Measurements from ENCODE around the gene SRXN1. TPM values are rescaled to one million over a fixed set of nuclear protein-coding genes. Genes with fewer than 3 reads are reported as not detected.

Gene SRXN1
- total and polyA plus RNA-seq, 9 of the 15 experiments (the other 6 are each of a cell fraction or from before 2014, with no cell fraction given) = 6.8 to 36.4 (median 21.6) TPM

DNA sequence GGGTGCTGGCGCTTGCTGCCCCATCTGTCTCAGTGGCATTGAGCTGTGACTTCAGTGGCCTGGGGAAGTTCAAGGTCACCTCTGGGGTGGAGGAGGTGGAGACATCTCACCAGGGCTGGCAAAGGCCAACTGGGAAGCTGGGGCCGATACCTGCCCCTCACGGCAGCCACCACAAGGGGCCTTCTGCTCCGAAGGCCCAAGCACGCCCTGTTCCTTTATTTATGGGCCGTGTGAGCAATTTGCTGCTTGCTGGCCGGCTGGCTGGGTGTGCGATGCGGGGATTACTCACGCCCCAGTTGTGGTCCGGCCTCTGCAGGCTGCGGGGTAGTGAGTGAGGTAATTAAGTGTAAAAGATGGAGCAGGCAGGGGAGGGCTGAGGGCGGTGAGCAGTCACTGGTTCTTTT, 35.8 kb upstream of the SRXN1 start (continued):
- no peak for TF ChIP-seq RCOR1 (IDR thresholded peaks at IDR 0.05; ENCODE audit: borderline replicate concordance in 1 of 2, low read depth in 2 of 2, low read length in 2 of 2)
- peak; percentile 81; the same call in 1 of the 2 replicates for TF ChIP-seq ZBTB1 (CRISPR knock-in tag; IDR thresholded peaks at IDR 0.05; ENCODE audit: borderline replicate concordance, low read depth)
- peak; percentile 65 for TF ChIP-seq ZFX (CRISPR knock-in tag; IDR thresholded peaks at IDR 0.05)
- TF ChIP-seq SMAD2 (IDR thresholded peaks at IDR 0.05; ENCODE audit: low read depth, low read length) = no peak
- peak; percentile 21; the same call in 1 of the 2 replicates for TF ChIP-seq ATF7 (IDR thresholded peaks at IDR 0.05)
- peak; percentile 38; the same call in 1 of the 2 replicates for TF ChIP-seq ATF3 (IDR thresholded peaks at IDR 0.05)
- no peak for TF ChIP-seq ATF3 (CRISPR knock-in tag; conservative IDR thresholded peaks at IDR 0.05)

DNA sequence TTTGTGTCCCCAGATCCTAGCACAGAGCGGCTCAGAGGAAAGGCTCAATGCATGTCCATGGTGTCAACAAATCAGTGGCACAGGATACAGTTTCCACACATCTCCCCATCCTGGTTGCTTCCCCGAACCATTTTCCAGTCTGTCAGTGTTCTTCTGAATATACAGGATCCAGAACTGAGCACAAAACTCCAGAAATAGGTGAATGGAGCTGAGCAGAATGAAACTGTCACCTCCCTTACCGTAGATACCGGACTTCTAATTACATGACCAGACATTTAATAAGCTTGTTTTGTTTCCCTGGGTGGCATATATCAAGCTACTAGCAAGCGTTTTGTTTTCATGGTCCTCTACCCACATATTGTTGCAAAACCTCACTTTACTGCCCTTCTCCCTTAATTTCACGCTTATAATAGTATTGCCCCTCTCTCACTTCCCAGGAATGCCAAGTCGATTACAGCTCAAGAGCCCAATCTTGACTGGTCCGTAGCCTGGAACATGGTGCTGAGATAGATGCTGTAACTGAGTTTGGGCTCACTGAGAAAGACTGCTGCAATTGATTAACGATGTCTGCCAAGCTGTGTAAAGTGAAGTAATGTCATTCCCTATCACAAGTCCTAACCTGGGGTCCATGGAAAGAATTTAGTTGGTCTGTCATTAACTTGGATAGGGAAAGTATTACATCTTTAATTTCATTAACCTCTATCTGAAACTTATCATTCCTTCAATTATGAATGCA, 34.6 kb upstream of the SRXN1 start:
- no peaks in the 10 kb centered on the region for H3K79me2 ChIP-seq (ENCODE audit: control insufficient read depth, insufficient read depth, low read length)
- H3K9me1 ChIP-seq (ENCODE audit: control insufficient read depth, insufficient read depth, low read length) = no peaks in the 10 kb centered on the region
- POLR2A ChIA-PET = interaction anchor here (0.9 kb wide), 1 partner anchor 322 kb away, joined by 6 read pairs; no protein-coding TSS in a partner anchor
- no peaks in the 10 kb centered on the region for H3K9me3 ChIP-seq (replicated peaks; ENCODE audit: control insufficient read depth, insufficient read depth, low read depth, low read length)
- H3K4me2 ChIP-seq (ENCODE audit: insufficient read depth, low read length) = no peak overlapping the region
- no peak overlapping the region for H3K27ac ChIP-seq (ENCODE audit: extremely low read depth, low read depth, low read length)
- intact Hi-C loops (cut with micrococcal nuclease) (no loop called here), in situ Hi-C loops (cut with MboI) (no loop called here)
- ATAC-seq = no peak
- FAIRE-seq = peak; percentile 52
- CTCF ChIA-PET (ENCODE audit: low intra/inter-chr PET ratio) = no interaction called here
- peaks cover 27 to 42% of the 10 kb centered on the region in 2 experiments; a peak in 4 of 5 replicates for H3K4me1 ChIP-seq (replicated peaks in 1 of 2; ENCODE audit: control insufficient read depth in 2 of 2, insufficient read depth in 2 of 2, low read length in 2 of 2)
- H3K36me3 ChIP-seq (ENCODE audit: control insufficient read depth, insufficient read depth, low read length) = no peaks in the 10 kb centered on the region
- peak overlapping the region; percentile 62; the same call in 1 of the 2 replicates for H2AFZ ChIP-seq (ENCODE audit: low read depth, low read length)
- no peaks in the 10 kb centered on the region for H3K27me3 ChIP-seq (ENCODE audit: control insufficient read depth in 2 of 2, insufficient read depth in 2 of 2, low read length in 2 of 2)
- H4K20me1 ChIP-seq (replicated peaks; ENCODE audit: control insufficient read depth, insufficient read depth, low read length) = no peaks in the 10 kb centered on the region
- WGBS (ENCODE audit: insufficient coverage, low coverage, missing lambda C conversion rate) = 67% methylated on average over 9 of the region's 9 CpGs
- no peak overlapping the region for H3K4me3 ChIP-seq
- no peak for DNase-seq (ENCODE audit: extremely low read depth in 1 of 4, low spot score in 3 of 4)
- BruUV-seq (replicated peaks) = no TSS peak
- no peak overlapping the region for H3K9ac ChIP-seq (ENCODE audit: insufficient read depth in 1 of 2, low read depth in 2 of 2, low read length in 2 of 2)
- TF ChIP-seq MYNN (IDR thresholded peaks at IDR 0.05) (no peak), MYNN (CRISPR knock-in tag; IDR thresholded peaks at IDR 0.05) (no peak), BCOR (IDR thresholded peaks at IDR 0.05) (no peak), FIP1L1 (IDR thresholded peaks at IDR 0.05; ENCODE audit: low read depth, low read length, poor library complexity, severe bottlenecking) (no peak), ZNF212 (CRISPR knock-in tag; IDR thresholded peaks at IDR 0.05) (no peak)
- TF ChIP-seq, protein P1, sequence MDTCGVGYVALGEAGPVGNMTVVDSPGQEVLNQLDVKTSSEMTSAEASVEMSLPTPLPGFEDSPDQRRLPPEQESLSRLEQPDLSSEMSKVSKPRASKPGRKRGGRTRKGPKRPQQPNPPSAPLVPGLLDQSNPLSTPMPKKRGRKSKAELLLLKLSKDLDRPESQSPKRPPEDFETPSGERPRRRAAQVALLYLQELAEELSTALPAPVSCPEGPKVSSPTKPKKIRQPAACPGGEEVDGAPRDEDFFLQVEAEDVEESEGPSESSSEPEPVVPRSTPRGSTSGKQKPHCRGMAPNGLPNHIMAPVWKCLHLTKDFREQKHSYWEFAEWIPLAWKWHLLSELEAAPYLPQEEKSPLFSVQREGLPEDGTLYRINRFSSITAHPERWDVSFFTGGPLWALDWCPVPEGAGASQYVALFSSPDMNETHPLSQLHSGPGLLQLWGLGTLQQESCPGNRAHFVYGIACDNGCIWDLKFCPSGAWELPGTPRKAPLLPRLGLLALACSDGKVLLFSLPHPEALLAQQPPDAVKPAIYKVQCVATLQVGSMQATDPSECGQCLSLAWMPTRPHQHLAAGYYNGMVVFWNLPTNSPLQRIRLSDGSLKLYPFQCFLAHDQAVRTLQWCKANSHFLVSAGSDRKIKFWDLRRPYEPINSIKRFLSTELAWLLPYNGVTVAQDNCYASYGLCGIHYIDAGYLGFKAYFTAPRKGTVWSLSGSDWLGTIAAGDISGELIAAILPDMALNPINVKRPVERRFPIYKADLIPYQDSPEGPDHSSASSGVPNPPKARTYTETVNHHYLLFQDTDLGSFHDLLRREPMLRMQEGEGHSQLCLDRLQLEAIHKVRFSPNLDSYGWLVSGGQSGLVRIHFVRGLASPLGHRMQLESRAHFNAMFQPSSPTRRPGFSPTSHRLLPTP (IDR thresholded peaks at IDR 0.05; ENCODE audit: borderline replicate concordance, extremely low read depth, insufficient read length) = no peak
- TF ChIP-seq, protein P2, sequence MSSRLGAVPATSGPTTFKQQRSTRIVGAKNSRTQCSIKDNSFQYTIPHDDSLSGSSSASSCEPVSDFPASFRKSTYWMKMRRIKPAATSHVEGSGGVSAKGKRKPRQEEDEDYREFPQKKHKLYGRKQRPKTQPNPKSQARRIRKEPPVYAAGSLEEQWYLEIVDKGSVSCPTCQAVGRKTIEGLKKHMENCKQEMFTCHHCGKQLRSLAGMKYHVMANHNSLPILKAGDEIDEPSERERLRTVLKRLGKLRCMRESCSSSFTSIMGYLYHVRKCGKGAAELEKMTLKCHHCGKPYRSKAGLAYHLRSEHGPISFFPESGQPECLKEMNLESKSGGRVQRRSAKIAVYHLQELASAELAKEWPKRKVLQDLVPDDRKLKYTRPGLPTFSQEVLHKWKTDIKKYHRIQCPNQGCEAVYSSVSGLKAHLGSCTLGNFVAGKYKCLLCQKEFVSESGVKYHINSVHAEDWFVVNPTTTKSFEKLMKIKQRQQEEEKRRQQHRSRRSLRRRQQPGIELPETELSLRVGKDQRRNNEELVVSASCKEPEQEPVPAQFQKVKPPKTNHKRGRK (tag; IDR thresholded peaks at IDR 0.05) = no peak

Measured in K562 (cell line).